Heart left ventricle (tissue), 13 donors: ENCODE data around the gene RPS5.

Experiments used
- CTCF ChIP-seq, 12 donors: fragments of 200-600 bp; sonication (generic) in 4 of 12; IDR thresholded peaks; one replicate each; pipeline versions ENCODE4 v1.5.0 to v1.8.0; 2018 to 2022; ENCODE audit warnings: antibody characterized with exemption in 12 of 12, mild to moderate bottlenecking in 5 of 12
- POLR2A ChIP-seq, 2 donors: fragments of 450-650 bp; IDR thresholded peaks; one replicate each; pipeline ENCODE4 v1.6.1; 2017; ENCODE audit warnings: antibody characterized with exemption in 2 of 2, mild to moderate bottlenecking in 2 of 2, moderate library complexity in 2 of 2
- donor health status: ischemic (EF 13 %, LVEDD 7.1; RV severe dilation, severe dysfunction).
- donor health status: DM: no; HTN: yes; CAD: no.
- donor health status: DM: no; HTN: no; CAD: no.
- donor health status: ischemic (EF 25% LVEDD 6.9; RV normal size, moderate dysfunction).
- donor health status: ischemic (EF 25% LVEDD 5.7; RV mildly dilated, moderate dysfunction).
- donor health status: ischemic (EF 35%, LVEDD 5.7; RV mildly dilated, moderate dysfunction).
- donor health status: nonischemic (EF 11% LVEDD 7.7; RV severe dilation, severe dysfunction).
- donor health status: DM: yes; HTN: yes; CAD: no.
- donor health status: PGD.
- donor health status: ischemic (EF 29% LVEDD 5.4; RV normal size, mild dysfunction).
- donor health status: nonischemic (EF 23%, LVEDD 6.1; RV moderate dilation, normal function).

DNA sequence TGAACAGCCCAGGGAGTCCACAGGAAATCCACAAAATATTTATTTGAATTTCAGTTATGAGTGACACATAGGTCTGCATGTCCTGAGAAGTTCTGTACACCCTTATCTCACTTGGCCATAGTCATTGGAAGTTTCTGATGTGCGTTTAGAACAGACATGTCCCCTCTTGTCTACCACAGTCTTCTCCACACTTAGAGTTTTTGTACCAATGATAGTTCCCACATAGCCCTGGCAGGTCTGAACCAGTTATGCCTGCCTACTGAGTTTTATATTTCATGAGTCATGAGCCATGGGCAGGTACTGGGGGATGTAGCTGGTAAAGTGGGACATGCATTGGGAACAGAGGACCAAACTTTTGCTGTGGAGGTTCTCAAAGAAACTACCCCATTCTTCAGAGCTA, 41.5 kb downstream of the RPS5 start:
- no peak for TF ChIP-seq CTCF (IDR thresholded peaks at IDR 0.05)
- TF ChIP-seq POLR2A (IDR thresholded peaks at IDR 0.05), result no peak
